T-helper 2 cell (primary cell): Measurements from ENCODE around the gene PDE6A.

Experiments used
- DNase-seq, 5 experiments: peaks; one replicate each; pipeline versions ENCODE4 v3.0.0 to v3.0.0-alpha.2; 2012 to 2022

PDE6A gene

GRCh38 chr5:149924486-149924885, 20.1 kb downstream of the PDE6A start:
- no peak for DNase-seq

- DNase-seq: no peak
Measured at GRCh38 chr5:149922950-149923349, 21.6 kb downstream of the PDE6A start.

- DNase-seq: no peak
Measured at GRCh38 chr5:149921597-149921996, 23.0 kb downstream of the PDE6A start.

GRCh38 chr5:149917073-149917676, 27.4 kb downstream of the PDE6A start:
- DNase-seq: no peak

GRCh38 chr5:149916334-149917072, 28.1 kb downstream of the PDE6A start:
- no peak for DNase-seq

GRCh38 chr5:149915392-149916260, 29.0 kb downstream of the PDE6A start:
- DNase-seq: no peak

GRCh38 chr5:149913436-149914419, 30.9 kb downstream of the PDE6A start:
- DNase-seq: no peak

GRCh38 chr5:149912226-149912871, 32.2 kb downstream of the PDE6A start:
- DNase-seq: no peak

- no peak for DNase-seq
Measured at GRCh38 chr5:149911031-149911430, 33.6 kb downstream of the PDE6A start.

GRCh38 chr5:149907828-149908227, 36.8 kb downstream of the PDE6A start:
- no peak for DNase-seq

GRCh38 chr5:149904977-149905376, 39.6 kb downstream of the PDE6A start:
- DNase-seq: no peak

GRCh38 chr5:149904293-149904886, 40.2 kb downstream of the PDE6A start:
- no peak for DNase-seq

GRCh38 chr5:149903404-149903803, 41.2 kb downstream of the PDE6A start:
- DNase-seq: no peak

- DNase-seq: no peak
Measured at GRCh38 chr5:149902177-149902576, 42.4 kb downstream of the PDE6A start.

GRCh38 chr5:149901511-149901910, 43.1 kb downstream of the PDE6A start:
- DNase-seq: peak in 1 of 5 experiments; percentile 81

- DNase-seq: no peak
Measured at GRCh38 chr5:149900390-149900789, 44.2 kb downstream of the PDE6A start.

GRCh38 chr5:149898811-149899210, 45.8 kb downstream of the PDE6A start:
- no peak for DNase-seq

GRCh38 chr5:149895416-149896345, 48.9 kb downstream of the PDE6A start:
- peak in 1 of 5 experiments; percentile 48 for DNase-seq

- DNase-seq: no peak
Measured at GRCh38 chr5:149894237-149894636, 50.4 kb downstream of the PDE6A start.

GRCh38 chr5:149893403-149893931, 51.1 kb downstream of the PDE6A start:
- DNase-seq: no peak
